Loucy (cell line): ENCODE results near the gene NAT10.

Experiments used
- H2AFZ ChIP-seq: fragments of 200-600 bp; sonication (generic); 2 replicates; pipeline ENCODE4 v1.6.0; 2016; ENCODE audit warnings: antibody characterized with exemption, mild to moderate bottlenecking, low read length, moderate library complexity
- H3F3A ChIP-seq: fragments of 200-600 bp; 2 replicates; pipeline ENCODE4 v1.6.0; 2016; ENCODE audit warnings: antibody characterized with exemption, low read depth, mild to moderate bottlenecking
- H3K27me3 ChIP-seq: fragments of 200-600 bp; sonication (generic); 2 replicates; pipeline ENCODE4 v1.6.1; 2014; ENCODE audit warnings: low read length, mild to moderate bottlenecking; ENCODE audit not compliant: insufficient read depth, poor library complexity, severe bottlenecking
- H3K36me3 ChIP-seq: fragments of 200-600 bp; sonication (generic); 2 replicates; pipeline ENCODE4 v1.6.1; 2016; ENCODE audit warnings: low read length; ENCODE audit not compliant: insufficient read depth
- H3K4me1 ChIP-seq: fragments of 200-600 bp; sonication (generic); 2 replicates; pipeline ENCODE4 v1.5.1; 2014; ENCODE audit warnings: low read length, mild to moderate bottlenecking; ENCODE audit not compliant: insufficient read depth, poor library complexity, severe bottlenecking
- H3K4me2 ChIP-seq: fragments of 200-600 bp; sonication (generic); 2 replicates; pipeline ENCODE4 v1.6.0; 2014; ENCODE audit warnings: antibody characterized with exemption, low read length, low read depth, mild to moderate bottlenecking; ENCODE audit not compliant: poor library complexity, severe bottlenecking
- H3K4me3 ChIP-seq: fragments of 200-600 bp; sonication (generic); 2 replicates; pipeline ENCODE4 v1.5.1; 2014; ENCODE audit warnings: low read length, mild to moderate bottlenecking, mixed read lengths; ENCODE audit not compliant: poor library complexity, severe bottlenecking
- H3K79me2 ChIP-seq: fragments of 200-600 bp; sonication (generic); 2 replicates; pipeline ENCODE4 v1.6.1; 2014; ENCODE audit warnings: low read length; ENCODE audit not compliant: insufficient read depth
- H3K9ac ChIP-seq: fragments of 200-600 bp; sonication (generic); 2 replicates; pipeline ENCODE4 v1.6.0; 2014; ENCODE audit warnings: mild to moderate bottlenecking, low read depth, low read length, moderate library complexity; ENCODE audit not compliant: poor library complexity, severe bottlenecking
- H3K9me2 ChIP-seq: fragments of 200-600 bp; sonication (generic); replicated peaks from 2 replicates; pipeline ENCODE4 v1.6.1; 2016; ENCODE audit warnings: low read depth, low read length, mixed read lengths
- H3K9me3 ChIP-seq: fragments of 200-600 bp; sonication (generic); 2 replicates; pipeline ENCODE4 v1.6.1; 2014; ENCODE audit warnings: mild to moderate bottlenecking, antibody characterized with exemption, low read length, low read depth; ENCODE audit not compliant: insufficient read depth
- H4K20me1 ChIP-seq: fragments of 200-600 bp; sonication (generic); 2 replicates; pipeline ENCODE4 v1.6.0; 2014; ENCODE audit warnings: antibody characterized with exemption, low read length, mild to moderate bottlenecking; ENCODE audit not compliant: insufficient read depth, poor library complexity, severe bottlenecking
- CTCF ChIP-seq: fragments of 200-600 bp; sonication (generic); conservative IDR thresholded peaks from 2 replicates; pipeline ENCODE4 v1.5.1; 2014; ENCODE audit warnings: mild to moderate bottlenecking, antibody characterized with exemption, low read length
- EZH2phosphoT487 ChIP-seq: fragments of 200-600 bp; IDR thresholded peaks from 2 replicates; pipeline ENCODE4 v1.6.1; 2018; ENCODE audit warnings: antibody characterized with exemption, mild to moderate bottlenecking, moderate library complexity, borderline replicate concordance

NAT10 gene

GRCh38 chr11:34183848-34184391 lies 78.5 kb downstream of the NAT10 start:
- Histone ChIP-seq H3K36me3 (no peaks in the 10 kb centered on the region), H3K4me1 (peaks cover 29% of the 10 kb centered on the region), H3K79me2 (no peaks in the 10 kb centered on the region), H3F3A (no peaks in the 10 kb centered on the region), H4K20me1 (no peaks in the 10 kb centered on the region), H3K9ac (no peak overlapping the region), H2AFZ (no peak overlapping the region), H3K9me2 (no peaks in the 10 kb centered on the region), H3K27me3 (no peaks in the 10 kb centered on the region), H3K4me3 (no peak overlapping the region), H3K4me2 (no peak overlapping the region), H3K9me3 (no peaks in the 10 kb centered on the region)
- TF ChIP-seq EZH2phosphoT487 (no peak), CTCF (no peak)

GRCh38 chr11:34184505-34185015 lies 79.1 kb downstream of the NAT10 start:
- TF ChIP-seq CTCF (no peak), EZH2phosphoT487 (no peak)
- Histone ChIP-seq H3K4me1 (peaks cover 28% of the 10 kb centered on the region), H3K9me3 (no peaks in the 10 kb centered on the region), H3K4me3 (no peak overlapping the region), H3K36me3 (no peaks in the 10 kb centered on the region), H3K27me3 (no peaks in the 10 kb centered on the region), H2AFZ (no peak overlapping the region), H4K20me1 (no peaks in the 10 kb centered on the region), H3K79me2 (no peaks in the 10 kb centered on the region), H3K9ac (no peak overlapping the region), H3K4me2 (no peak overlapping the region), H3F3A (no peaks in the 10 kb centered on the region), H3K9me2 (no peaks in the 10 kb centered on the region)

GRCh38 chr11:34185926-34186841 lies 80.8 kb downstream of the NAT10 start:
- Histone ChIP-seq H3K79me2 (no peaks in the 10 kb centered on the region), H3K27me3 (no peaks in the 10 kb centered on the region), H3K4me2 (no peak overlapping the region), H2AFZ (no peak overlapping the region), H3F3A (no peaks in the 10 kb centered on the region), H3K9ac (no peak overlapping the region), H3K4me3 (no peak overlapping the region), H3K36me3 (no peaks in the 10 kb centered on the region), H3K9me2 (no peaks in the 10 kb centered on the region), H3K9me3 (no peaks in the 10 kb centered on the region), H4K20me1 (no peaks in the 10 kb centered on the region), H3K4me1 (peaks cover 14% of the 10 kb centered on the region)
- no peak for TF ChIP-seq CTCF
- no peak for TF ChIP-seq EZH2phosphoT487
